Stimulated activated CD8-positive, alpha-beta memory T cell treated with anti-CD3 and anti-CD28 coated beads, Interleukin-4, amount 100 ng/mL, for 1 hour (primary cell): Measurements from ENCODE around the gene DLG2.

ENCODE experiments used
- DNase-seq, 2 donors: peaks; one replicate each; pipeline ENCODE4 v3.0.0-alpha.2; 2020; ENCODE audit warnings: low read depth in 2 of 2, low spot score in 1 of 2

DLG2 gene

GRCh38 chr11:84687433-84687832 is 939.7 kb downstream of the DLG2 start:
- no peak for DNase-seq

GRCh38 chr11:84686716-84687115 is 940.4 kb downstream of the DLG2 start:
- no peak for DNase-seq

DNA sequence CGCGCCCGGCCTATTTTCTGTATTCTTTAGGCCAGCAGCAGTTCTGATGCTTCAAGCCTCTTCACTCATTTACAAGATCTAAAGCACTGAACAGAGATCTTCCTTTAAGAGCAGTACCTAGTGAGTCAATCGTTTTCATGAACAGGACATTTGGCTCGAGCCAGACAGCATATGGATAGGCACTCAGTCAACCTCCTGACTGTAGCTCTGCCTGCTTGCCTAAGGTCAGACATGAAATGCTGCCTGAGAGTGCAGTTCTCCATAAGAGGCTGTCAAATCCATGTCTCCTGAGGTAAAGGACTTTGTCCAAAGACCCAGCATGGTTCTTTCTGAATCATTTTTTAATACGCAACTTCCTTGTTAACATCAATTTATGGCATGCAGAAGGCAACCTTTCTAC is 941.2 kb downstream of the DLG2 start:
- DNase-seq = no peak

DNA sequence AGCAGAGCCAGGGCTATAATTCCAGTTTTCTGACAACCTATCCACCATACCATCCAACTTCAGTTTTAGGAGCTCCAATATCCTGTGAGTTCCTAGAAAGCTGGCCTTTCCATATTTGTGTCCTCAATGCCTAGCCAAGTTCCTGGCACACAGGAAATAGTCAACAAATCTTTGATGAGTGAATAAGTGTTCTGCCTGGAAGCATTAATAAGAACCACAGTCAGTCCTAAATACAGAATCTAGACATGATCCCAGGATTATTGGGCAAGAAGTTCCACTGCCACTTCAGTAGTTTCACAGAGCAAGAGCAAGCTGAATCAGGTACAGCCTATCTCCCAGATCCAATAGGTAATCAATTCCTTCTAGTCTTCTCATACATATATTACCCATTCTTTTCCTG is 942.0 kb downstream of the DLG2 start:
- DNase-seq = no peak

GRCh38 chr11:84681456-84681855 is 945.7 kb downstream of the DLG2 start:
- DNase-seq = no peak

DNA sequence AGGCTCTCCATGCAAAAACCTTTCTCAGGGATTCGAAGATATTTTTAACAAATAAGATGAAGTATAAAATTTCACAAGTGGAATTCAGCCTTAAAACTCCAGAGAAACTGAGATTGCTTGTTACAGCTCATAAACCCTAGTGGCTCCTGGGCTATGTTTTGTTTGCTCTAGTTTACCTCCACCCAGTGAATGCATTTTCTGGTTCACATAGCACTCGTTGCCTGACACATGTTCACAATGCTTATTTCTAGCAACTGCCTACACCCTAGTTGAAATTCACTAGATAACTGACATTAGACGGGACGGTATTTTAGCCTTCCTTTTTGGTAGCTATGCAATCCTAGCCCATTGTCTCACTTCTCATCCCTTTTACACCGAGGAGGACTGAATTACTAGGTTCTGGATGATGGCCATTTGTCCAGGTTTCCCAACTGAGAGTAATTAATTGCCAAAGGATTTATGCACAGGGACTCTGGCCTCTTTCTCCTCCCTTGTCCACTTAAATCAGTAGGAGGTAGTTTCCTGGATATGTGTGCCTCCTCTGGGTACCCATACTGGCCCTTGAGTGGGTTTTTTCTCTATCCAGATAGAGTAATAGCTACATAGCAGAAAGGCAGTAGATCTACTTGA is 951.6 kb downstream of the DLG2 start:
- no peak for DNase-seq

DNA sequence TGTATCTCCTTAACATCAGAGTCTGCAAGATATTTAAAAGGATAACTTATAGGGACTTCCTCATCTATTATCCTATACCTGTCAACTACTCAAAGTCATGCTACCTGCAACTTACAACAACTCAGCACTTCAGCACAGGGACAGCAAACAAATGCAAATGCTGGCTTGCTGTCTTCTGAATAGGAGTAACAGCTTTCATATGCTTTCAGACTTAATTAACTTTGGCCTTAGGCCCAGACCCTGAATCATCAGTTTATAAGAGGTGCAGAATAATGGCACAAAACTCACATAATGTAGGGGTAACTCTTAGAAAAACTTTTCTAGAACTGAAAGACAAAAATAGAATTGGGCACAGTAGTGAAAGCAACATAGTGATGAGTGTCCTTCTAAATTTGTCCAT is 953.4 kb downstream of the DLG2 start:
- DNase-seq = no peak

DNA sequence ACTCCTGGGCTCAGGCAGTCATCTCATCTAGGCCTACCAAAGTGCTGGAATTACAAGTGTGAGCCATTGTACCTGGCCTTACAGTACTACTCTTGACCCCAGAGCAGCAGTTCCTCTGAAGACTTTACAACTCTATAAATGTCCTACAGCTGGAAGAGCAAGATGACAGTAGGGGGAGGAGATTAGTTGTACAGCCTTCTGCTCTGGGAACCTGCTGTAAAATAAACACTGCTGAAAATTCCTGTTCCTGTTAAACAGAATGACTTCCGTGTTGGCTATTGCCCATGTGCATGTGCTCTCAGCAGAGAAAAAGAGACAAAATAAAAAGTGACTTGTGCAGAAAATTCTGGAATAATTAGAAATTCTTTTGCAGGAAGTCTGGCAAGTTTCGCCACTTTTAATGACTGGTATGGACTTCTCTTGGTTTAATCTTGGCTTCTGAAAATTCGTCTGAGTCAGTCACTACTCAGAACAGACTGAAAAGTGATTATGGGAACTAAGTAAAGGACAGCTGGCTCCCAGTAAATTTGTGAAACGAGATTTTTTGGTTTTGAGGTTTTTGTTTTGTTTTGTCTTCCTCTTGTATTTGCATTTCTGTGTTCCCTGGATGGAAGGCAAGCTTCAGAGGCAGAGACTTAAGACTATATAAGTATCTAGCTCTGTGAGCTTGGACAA is 955.7 kb downstream of the DLG2 start:
- no peak for DNase-seq

GRCh38 chr11:84663731-84664130 is 963.4 kb downstream of the DLG2 start:
- DNase-seq = no peak

DNA sequence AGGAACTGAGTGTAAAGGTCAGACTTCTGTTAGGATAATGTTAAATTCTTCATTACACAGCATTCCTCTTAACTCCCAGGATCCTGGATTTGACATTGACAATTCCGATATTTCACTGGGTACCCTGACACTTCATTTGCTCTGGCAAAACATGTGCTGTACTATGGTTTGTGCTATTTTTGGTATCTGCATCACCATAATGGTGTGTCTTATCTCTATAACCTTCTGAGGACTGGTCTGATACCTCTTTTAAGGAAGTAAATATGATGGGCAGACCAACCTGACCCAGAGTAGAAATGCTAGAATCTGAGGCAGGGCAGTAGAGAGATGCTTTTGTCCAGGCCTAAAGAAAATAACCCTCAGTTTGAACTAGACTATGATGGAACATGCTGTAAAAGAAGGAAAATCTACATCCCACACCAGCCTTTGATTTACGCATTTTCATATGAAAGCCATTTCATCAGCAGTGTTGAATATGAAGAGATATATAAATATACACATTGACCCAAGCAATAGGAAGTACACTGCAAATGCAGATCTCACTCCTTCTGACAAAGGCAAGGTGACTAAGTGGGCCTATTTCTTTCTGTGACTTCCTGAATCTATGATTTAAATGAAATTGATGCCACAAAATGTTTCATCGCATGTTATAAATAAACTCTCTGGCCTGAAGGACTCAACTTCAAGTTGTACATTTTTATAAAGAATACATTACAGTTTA is 966.7 kb downstream of the DLG2 start:
- DNase-seq = no peak

DNA sequence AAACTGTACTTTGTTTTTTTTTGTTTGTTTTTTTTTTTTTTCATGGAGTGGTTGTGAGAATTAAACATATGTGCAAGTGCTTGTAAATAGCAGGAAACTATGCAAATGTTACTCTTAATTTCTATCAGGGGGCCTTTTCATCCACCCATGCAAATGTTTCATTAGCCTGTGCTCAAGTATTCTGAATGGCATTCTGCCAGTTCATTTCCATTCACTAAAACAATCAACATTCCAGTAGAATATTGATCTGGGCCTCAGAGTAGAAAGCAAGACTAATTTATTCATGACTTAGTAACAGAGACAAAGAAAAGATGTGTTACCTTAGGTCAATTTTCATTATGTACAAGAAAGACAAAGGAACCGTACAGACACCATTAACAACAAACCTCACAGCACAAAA is 971.4 kb downstream of the DLG2 start:
- DNase-seq = no peak

DNA sequence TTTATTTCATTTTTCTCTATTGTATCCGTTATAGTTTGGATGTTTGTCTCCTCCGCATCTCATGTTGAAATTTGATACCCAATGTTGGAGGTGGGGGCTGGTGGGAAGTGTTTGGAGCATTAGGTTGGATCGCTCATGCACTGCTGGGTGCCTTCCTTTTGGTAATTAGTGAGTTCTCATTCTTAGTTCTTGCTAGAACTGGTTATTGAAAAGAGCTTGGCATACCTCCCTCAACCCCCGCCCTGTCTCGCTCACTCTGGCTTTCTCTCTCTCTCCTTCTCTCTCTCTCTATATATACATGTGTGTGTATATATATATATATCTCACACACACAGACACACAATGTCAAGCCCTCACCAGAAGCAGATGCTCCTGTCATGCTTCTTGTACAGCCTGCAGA is 978.7 kb downstream of the DLG2 start:
- no peak for DNase-seq

GRCh38 chr11:84645988-84646694 is 981.0 kb downstream of the DLG2 start:
- DNase-seq = no peak

GRCh38 chr11:84642500-84642899 is 984.6 kb downstream of the DLG2 start:
- DNase-seq = no peak

DNA sequence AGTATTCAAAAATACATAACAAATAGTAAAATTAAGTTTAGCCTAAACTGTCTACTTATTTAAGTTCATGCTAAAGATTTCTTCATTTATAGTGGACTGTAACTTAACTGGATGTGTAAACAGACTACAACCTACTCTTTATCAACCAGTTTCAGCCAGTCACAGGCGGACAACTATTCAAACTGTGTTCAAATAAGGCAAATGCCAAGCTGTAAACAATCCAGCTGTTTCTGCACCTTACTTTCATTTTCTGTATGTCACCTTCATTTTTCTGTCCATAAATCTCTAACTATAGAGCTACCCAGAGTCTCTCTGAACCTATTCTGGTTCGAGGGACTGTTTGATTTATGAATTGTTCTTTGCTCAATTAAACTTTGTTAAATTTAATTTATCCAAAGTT is 992.8 kb downstream of the DLG2 start:
- no peak for DNase-seq

- no peak for DNase-seq
These were observed 998.1 kb downstream of the DLG2 start for GRCh38 chr11:84628871-84629620.

GRCh38 chr11:84626256-84626655 is 1000.9 kb downstream of the DLG2 start:
- no peak for DNase-seq

GRCh38 chr11:84612645-84613044 is 1014.5 kb downstream of the DLG2 start:
- no peak for DNase-seq

DNA sequence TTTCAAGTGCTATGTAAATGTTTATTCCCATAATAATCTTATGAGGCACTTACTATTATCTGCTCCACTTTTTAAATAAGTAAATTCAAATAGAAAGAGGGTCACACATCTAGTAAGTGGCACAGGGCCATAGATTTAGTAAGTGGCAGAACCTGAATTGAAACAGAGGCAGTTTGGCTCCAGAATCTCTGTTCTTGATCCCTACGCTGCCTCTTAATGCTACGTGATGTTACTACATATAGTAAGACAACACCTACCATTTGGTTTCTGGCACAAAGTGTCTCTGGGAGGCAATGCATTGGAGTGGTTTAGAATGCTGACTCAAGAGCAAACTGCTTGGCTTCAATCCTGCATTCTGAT is 1018.3 kb downstream of the DLG2 start:
- no peak for DNase-seq

DNA sequence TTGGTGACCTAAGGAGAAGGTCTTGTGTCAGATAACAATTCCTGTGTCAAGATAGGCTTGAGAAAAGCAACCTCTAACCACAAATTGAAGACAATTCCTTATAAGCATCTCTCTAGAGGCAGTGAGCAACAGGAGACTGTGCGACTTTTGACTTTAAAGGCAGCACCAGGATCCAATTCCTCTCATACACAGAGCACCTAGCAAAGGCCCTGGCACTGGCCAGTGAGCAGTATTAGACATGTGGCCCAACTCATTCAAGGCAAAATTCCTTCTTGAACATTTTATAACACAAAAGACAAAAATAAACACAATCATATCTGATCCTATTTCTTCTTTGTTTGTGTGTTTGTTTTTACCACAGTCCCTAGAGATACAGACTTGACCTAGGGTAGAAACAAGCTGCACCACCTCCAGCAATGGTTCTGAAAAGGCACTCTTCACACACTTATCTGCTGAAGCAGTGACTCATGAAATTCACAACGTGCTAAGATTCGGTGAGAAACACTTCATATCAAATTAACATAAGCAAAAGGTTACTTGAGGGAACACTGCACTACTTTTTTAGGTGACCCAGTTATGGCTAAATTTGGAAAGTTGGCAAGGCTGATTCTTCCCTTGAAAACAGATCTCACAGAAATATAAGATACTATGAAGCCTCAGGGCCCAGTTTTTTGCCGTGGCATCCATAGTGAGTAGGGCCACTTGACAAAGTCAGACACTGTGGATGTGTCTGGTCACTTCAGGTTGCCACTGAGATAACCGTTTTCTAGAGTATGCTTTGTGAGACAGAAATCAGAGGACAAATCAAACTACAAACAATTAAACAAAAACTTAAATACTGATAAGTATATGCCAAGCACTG is 1018.9 kb downstream of the DLG2 start:
- no peak for DNase-seq
